Activated CD4-positive, alpha-beta T cell treated with anti-CD3 and anti-CD28 coated beads, Interleukin-2, amount 10 ng/mL, durations not matched to agents 7 days and 5 days (primary cell): ENCODE data around the gene BUD13. TPM values are rescaled to one million over a fixed set of nuclear protein-coding genes. Genes with fewer than 3 reads are reported as not detected.

ENCODE experiments used
- CTCF ChIA-PET: fragments of 350-600 bp; sonication (Branson Sonifier 250); formaldehyde crosslinking; loops from one replicate; lab custom pipeline; 2021; ENCODE audit warnings: antibody characterized with exemption; lab: Charles Lee
- POLR2A ChIA-PET: fragments of 350-600 bp; sonication (Branson Sonifier 250); formaldehyde crosslinking; loops from one replicate; lab custom pipeline; 2021; ENCODE audit warnings: antibody characterized with exemption; lab: Charles Lee
- DNase-seq: peaks from one replicate; pipeline ENCODE4 v3.0.0-alpha.2; 2020
- H3K27ac Mint-ChIP-seq: one replicate; pipeline ENCODE4 v1.8.0; 2021; ENCODE audit warnings: mild to moderate bottlenecking, moderate library complexity, mixed read lengths
- H3K27me3 Mint-ChIP-seq: one replicate; pipeline ENCODE4 v1.8.0; 2021; ENCODE audit warnings: mixed read lengths
- H3K36me3 Mint-ChIP-seq: one replicate; pipeline ENCODE4 v1.8.0; 2021; ENCODE audit warnings: low read depth, mixed read lengths
- H3K4me1 Mint-ChIP-seq: one replicate; pipeline ENCODE4 v1.8.0; 2021; ENCODE audit warnings: mixed read lengths
- H3K4me3 Mint-ChIP-seq: one replicate; pipeline ENCODE4 v1.8.0; 2021; ENCODE audit warnings: mild to moderate bottlenecking, moderate library complexity, mixed read lengths
- H3K9me3 Mint-ChIP-seq: one replicate; pipeline ENCODE4 v1.8.0; 2021; ENCODE audit warnings: mixed read lengths
- total RNA-seq, 2 experiments: library from RNA; stranded (reverse); gene quantifications; one replicate each; pipeline ENCODE4 v1.2.3, GENCODE V29; 2021

Gene BUD13
- total RNA-seq, 2 experiments from 2014 or later: 37.5 to 39.9 TPM

GRCh38 chr11:116723511-116723910, 49.3 kb downstream of the BUD13 start:
- H3K27ac Mint-ChIP-seq: no peak overlapping the region
- CTCF ChIA-PET: no interaction called here
- H3K36me3 Mint-ChIP-seq: no peaks in the 10 kb centered on the region

GRCh38 chr11:116721988-116722387, 50.8 kb downstream of the BUD13 start:
- H3K9me3 Mint-ChIP-seq: no peaks in the 10 kb centered on the region
- POLR2A ChIA-PET: no interaction called here
- no peaks in the 10 kb centered on the region for H3K4me1 Mint-ChIP-seq
- H3K4me3 Mint-ChIP-seq: no peak overlapping the region
- no peaks in the 10 kb centered on the region for H3K36me3 Mint-ChIP-seq
- peaks cover 2% of the 10 kb centered on the region for H3K27me3 Mint-ChIP-seq
- DNase-seq: no peak
- CTCF ChIA-PET: interaction anchor here (1.2 kb wide), 1 partner anchor 10 kb away, joined by 4 read pairs; no protein-coding TSS in a partner anchor
- no peak overlapping the region for H3K27ac Mint-ChIP-seq

More at GRCh38 chr11:116723511-116723910, 49.3 kb downstream of the BUD13 start:
- no peaks in the 10 kb centered on the region for H3K4me1 Mint-ChIP-seq
- H3K4me3 Mint-ChIP-seq: no peak overlapping the region
- POLR2A ChIA-PET: interaction anchor here (0.6 kb wide), 1 partner anchor 425 kb away, joined by 3 read pairs; no protein-coding TSS in a partner anchor
- H3K9me3 Mint-ChIP-seq: no peaks in the 10 kb centered on the region
- DNase-seq: no peak
- H3K27me3 Mint-ChIP-seq: peaks cover 2% of the 10 kb centered on the region

DNA sequence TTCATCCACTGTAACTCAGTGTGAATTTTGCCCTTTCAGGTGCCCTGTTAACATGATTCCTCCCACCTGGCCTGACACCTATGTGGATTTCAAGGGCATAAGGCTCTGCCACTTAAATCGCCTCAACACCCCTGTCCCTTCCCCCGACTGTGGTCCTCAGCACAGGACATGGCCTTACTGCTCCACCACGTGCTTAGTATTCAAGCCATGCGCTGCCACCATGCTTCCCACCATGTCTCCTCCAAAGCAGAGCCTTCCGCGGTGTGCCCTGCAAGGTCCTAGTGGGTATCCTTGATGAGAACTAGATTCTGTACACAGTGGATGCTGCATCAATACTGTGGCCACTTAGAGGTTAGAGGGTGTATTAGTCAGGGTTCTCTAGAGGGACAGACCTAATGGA, 51.9 kb downstream of the BUD13 start:
- H3K27ac Mint-ChIP-seq: no peak overlapping the region
- no peak overlapping the region for H3K4me3 Mint-ChIP-seq
- no peaks in the 10 kb centered on the region for H3K9me3 Mint-ChIP-seq
- H3K4me1 Mint-ChIP-seq: no peaks in the 10 kb centered on the region
- no peaks in the 10 kb centered on the region for H3K36me3 Mint-ChIP-seq
- CTCF ChIA-PET: no interaction called here
- POLR2A ChIA-PET: no interaction called here
- DNase-seq: no peak
- peaks cover 2% of the 10 kb centered on the region for H3K27me3 Mint-ChIP-seq

GRCh38 chr11:116718955-116719501, 53.8 kb downstream of the BUD13 start:
- Mint-ChIP-seq H3K4me3 (no peak overlapping the region), H3K27ac (no peak overlapping the region), H3K4me1 (no peaks in the 10 kb centered on the region), H3K27me3 (peaks cover 2% of the 10 kb centered on the region), H3K9me3 (no peaks in the 10 kb centered on the region), H3K36me3 (no peaks in the 10 kb centered on the region)
- DNase-seq: no peak
- ChIA-PET CTCF (interaction anchor here (1.5 kb wide), 1 partner anchor 15 kb away, joined by 4 read pairs; no protein-coding TSS in a partner anchor), POLR2A (no interaction called here)

- H3K36me3 Mint-ChIP-seq: no peaks in the 10 kb centered on the region
- H3K9me3 Mint-ChIP-seq: no peaks in the 10 kb centered on the region
- CTCF ChIA-PET: no interaction called here
- H3K27me3 Mint-ChIP-seq: no peaks in the 10 kb centered on the region
- no peaks in the 10 kb centered on the region for H3K4me1 Mint-ChIP-seq
- POLR2A ChIA-PET: no interaction called here
- H3K27ac Mint-ChIP-seq: no peak overlapping the region
- H3K4me3 Mint-ChIP-seq: no peak overlapping the region
- no peak for DNase-seq
Measured at GRCh38 chr11:116716621-116717020, 56.2 kb downstream of the BUD13 start.

DNA sequence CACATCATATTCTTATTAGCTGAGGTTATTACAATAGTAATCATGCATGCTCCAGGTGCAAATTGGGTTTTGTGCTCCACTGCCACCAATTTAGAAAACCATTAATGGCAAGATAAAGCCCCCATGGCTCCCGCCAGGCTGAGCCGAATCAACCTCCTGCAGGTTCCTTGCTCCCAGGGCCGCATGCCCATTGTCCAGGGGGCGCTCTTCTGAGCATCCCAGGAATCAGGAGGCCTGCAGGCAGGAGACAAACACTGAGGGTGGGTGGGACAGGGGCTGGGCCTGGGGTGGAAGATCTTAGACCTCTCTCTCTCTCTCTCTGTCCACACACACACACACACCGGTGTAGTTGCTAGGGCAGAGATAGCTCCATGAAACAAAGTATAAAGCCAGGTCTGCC, 57.4 kb downstream of the BUD13 start:
- H3K36me3 Mint-ChIP-seq: no peaks in the 10 kb centered on the region
- no peaks in the 10 kb centered on the region for H3K9me3 Mint-ChIP-seq
- no peak overlapping the region for H3K27ac Mint-ChIP-seq
- no peaks in the 10 kb centered on the region for H3K27me3 Mint-ChIP-seq
- DNase-seq: no peak
- H3K4me3 Mint-ChIP-seq: no peak overlapping the region
- CTCF ChIA-PET: no interaction called here
- POLR2A ChIA-PET: no interaction called here
- no peaks in the 10 kb centered on the region for H3K4me1 Mint-ChIP-seq

DNA sequence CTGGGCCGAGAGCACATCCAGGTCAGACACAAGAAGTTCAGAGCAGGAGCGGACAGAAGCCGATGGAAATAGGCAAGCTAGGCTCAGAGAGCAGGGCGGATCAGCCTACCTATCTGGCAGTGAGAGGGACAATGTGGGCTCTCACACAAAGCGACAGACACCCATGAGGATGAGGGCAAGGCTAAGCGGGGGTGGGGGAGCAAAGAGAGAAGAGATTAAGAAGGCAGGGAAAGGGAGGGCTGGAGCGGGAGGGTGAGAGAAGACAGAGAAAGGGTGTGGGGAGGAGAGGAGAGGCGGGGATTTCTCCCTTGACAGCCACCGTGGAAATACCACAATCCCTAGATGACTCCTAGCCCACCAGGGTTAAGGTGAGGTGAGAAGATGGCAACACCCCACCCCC, 57.9 kb downstream of the BUD13 start:
- H3K36me3 Mint-ChIP-seq: no peaks in the 10 kb centered on the region
- CTCF ChIA-PET: interaction anchor here (1.3 kb wide), 1 partner anchor 21 kb away, joined by 3 read pairs; no protein-coding TSS in a partner anchor
- no peak overlapping the region for H3K4me3 Mint-ChIP-seq

GRCh38 chr11:116712428-116712827, 60.4 kb downstream of the BUD13 start:
- Mint-ChIP-seq H3K36me3 (no peaks in the 10 kb centered on the region), H3K4me1 (no peaks in the 10 kb centered on the region), H3K27ac (no peak overlapping the region), H3K4me3 (no peak overlapping the region), H3K9me3 (no peaks in the 10 kb centered on the region), H3K27me3 (peaks cover 13% of the 10 kb centered on the region)
- CTCF ChIA-PET: no interaction called here
- POLR2A ChIA-PET: no interaction called here
- no peak for DNase-seq

More for the DNA sequence above, 57.9 kb downstream of the BUD13 start:
- H3K4me1 Mint-ChIP-seq: no peaks in the 10 kb centered on the region
- no peak overlapping the region for H3K27ac Mint-ChIP-seq
- no peak for DNase-seq
- peaks cover 3% of the 10 kb centered on the region for H3K27me3 Mint-ChIP-seq
- POLR2A ChIA-PET: no interaction called here
- H3K9me3 Mint-ChIP-seq: no peaks in the 10 kb centered on the region

DNA sequence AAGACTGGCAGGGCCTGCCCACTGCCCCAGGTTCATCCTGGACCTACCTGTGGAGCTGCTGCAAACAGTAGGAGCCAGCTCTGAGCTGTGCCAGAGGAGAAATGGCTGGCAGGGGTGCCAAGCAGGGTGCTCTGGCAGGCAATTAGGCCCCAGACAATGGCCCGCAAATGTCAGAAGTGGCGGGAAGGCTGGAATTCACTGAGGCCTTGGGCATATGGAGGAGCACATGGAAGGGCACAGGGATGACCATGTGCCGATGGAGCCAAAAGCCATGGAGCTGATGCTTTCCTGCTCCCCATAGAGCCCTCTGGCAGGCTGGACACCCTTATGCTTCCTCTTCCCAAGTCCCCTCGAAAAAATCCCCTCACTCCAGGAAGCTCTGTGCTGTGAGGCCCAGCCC, 62.0 kb downstream of the BUD13 start:
- H3K27ac Mint-ChIP-seq: no peak overlapping the region
- DNase-seq: no peak
- H3K4me1 Mint-ChIP-seq: no peaks in the 10 kb centered on the region
- CTCF ChIA-PET: no interaction called here
- H3K4me3 Mint-ChIP-seq: no peak overlapping the region
- no peaks in the 10 kb centered on the region for H3K36me3 Mint-ChIP-seq
- H3K9me3 Mint-ChIP-seq: no peaks in the 10 kb centered on the region
- H3K27me3 Mint-ChIP-seq: peaks cover 20% of the 10 kb centered on the region
- POLR2A ChIA-PET: no interaction called here

GRCh38 chr11:116710001-116710674, 62.6 kb downstream of the BUD13 start:
- H3K36me3 Mint-ChIP-seq: no peaks in the 10 kb centered on the region
- POLR2A ChIA-PET: no interaction called here

DNA sequence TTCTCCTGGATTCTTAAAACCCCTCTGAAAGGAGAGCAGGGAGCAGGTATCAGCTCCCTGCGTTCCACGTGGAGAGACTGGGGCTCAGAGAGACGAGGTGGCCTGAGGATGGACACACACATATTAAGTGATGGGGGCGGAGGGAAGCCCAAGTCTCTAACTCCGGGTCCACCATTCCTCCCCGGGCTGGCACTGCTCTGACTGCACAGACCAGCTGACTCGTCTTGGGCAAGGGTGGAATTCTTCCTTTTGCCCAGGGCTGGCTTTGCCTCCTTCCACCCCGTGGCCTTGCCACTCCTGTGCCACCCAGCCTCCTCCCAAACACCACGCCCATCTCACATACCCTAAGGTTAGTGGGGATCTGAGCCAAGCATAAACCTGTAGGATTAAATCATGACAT, 65.0 kb downstream of the BUD13 start:
- Mint-ChIP-seq H3K4me3 (no peak overlapping the region), H3K4me1 (no peaks in the 10 kb centered on the region), H3K36me3 (no peaks in the 10 kb centered on the region), H3K27me3 (peaks cover 25% of the 10 kb centered on the region), H3K27ac (no peak overlapping the region), H3K9me3 (no peaks in the 10 kb centered on the region)
- ChIA-PET CTCF (no interaction called here), POLR2A (no interaction called here)
- no peak for DNase-seq

More at GRCh38 chr11:116710001-116710674, 62.6 kb downstream of the BUD13 start:
- no peak for DNase-seq
- Mint-ChIP-seq H3K27me3 (peaks cover 20% of the 10 kb centered on the region), H3K4me1 (no peaks in the 10 kb centered on the region), H3K4me3 (no peak overlapping the region), H3K27ac (no peak overlapping the region), H3K9me3 (no peaks in the 10 kb centered on the region)
- CTCF ChIA-PET: no interaction called here

- Mint-ChIP-seq H3K36me3 (no peaks in the 10 kb centered on the region), H3K27ac (peak overlapping the region; percentile 2), H3K9me3 (no peaks in the 10 kb centered on the region), H3K4me3 (no peak overlapping the region), H3K27me3 (peaks cover 25% of the 10 kb centered on the region), H3K4me1 (no peaks in the 10 kb centered on the region)
- POLR2A ChIA-PET: no interaction called here
- CTCF ChIA-PET: no interaction called here
- no peak for DNase-seq
Measured at GRCh38 chr11:116707161-116707629, 65.6 kb downstream of the BUD13 start.

DNA sequence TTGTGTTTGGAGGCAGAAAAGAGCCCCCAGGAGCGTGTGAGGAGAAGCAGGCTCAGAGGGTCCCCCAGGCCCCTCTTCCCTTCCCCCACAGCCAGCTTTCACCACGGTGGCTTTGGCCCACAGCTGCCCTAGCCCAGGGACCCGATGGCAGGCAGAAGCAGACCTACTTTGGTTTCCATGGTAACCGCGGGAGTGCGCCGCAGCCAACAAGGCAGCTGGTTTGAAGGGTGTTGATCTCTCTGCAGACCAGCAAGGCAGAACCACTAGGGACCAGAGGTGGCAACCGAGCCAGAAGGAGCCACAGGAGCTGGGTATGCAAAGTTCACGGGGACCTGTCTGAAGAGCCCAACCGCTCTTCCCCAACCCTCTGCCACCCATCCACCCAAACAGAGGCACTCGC, 69.4 kb downstream of the BUD13 start:
- no peaks in the 10 kb centered on the region for H3K9me3 Mint-ChIP-seq
- no peak overlapping the region for H3K4me3 Mint-ChIP-seq
- no peak overlapping the region for H3K27ac Mint-ChIP-seq
- CTCF ChIA-PET: interaction anchor here (0.9 to 1.1 kb wide), 2 partner anchors 16 to 24 kb away, joined by 3 to 4 read pairs; no protein-coding TSS in a partner anchor
- no peaks in the 10 kb centered on the region for H3K36me3 Mint-ChIP-seq
- no peaks in the 10 kb centered on the region for H3K4me1 Mint-ChIP-seq
- H3K27me3 Mint-ChIP-seq: peaks cover 16% of the 10 kb centered on the region
- POLR2A ChIA-PET: interaction anchor here (0.6 kb wide), 1 partner anchor 112 kb away, joined by 5 read pairs; no protein-coding TSS in a partner anchor
- DNase-seq: no peak
